HepG2 (cell line): ENCODE measurements around the gene UBE2O. TPM values are rescaled to one million over a fixed set of nuclear protein-coding genes. Genes with fewer than 3 reads are reported as not detected.
A peak's percentile ranks its signal among the peaks of the same experiment; 100 is the strongest.

Experiments used
- BRCA1 ChIP-seq: sonication (generic); formaldehyde crosslinking; IDR thresholded peaks from 2 replicates; pipeline ENCODE4 v1.4.0; 2020; ENCODE audit warnings: missing genetic modification reagents
- ELF4 ChIP-seq: sonication (generic); formaldehyde crosslinking; IDR thresholded peaks from 2 replicates; pipeline ENCODE4 v1.5.0; 2020; ENCODE audit warnings: missing genetic modification reagents, mild to moderate bottlenecking, moderate library complexity, borderline replicate concordance
- HDAC1 ChIP-seq: sonication (generic); formaldehyde crosslinking; IDR thresholded peaks from 2 replicates; pipeline ENCODE4 v1.5.1; 2020; ENCODE audit warnings: mild to moderate bottlenecking, missing genetic modification reagents
- POLR2AphosphoS5 ChIP-seq: IDR thresholded peaks from 2 replicates; pipeline ENCODE4 v1.6.1; 2012; ENCODE audit warnings: low read depth, low read length
- RBM22 ChIP-seq: fragments of 200-400 bp; formaldehyde crosslinking; optimal IDR thresholded peaks from 2 replicates; pipeline ENCODE3; 2017; ENCODE audit warnings: mild to moderate bottlenecking, low read length, moderate library complexity
- SIN3A ChIP-seq: IDR thresholded peaks from 2 replicates; pipeline ENCODE4 v1.6.1; 2011; ENCODE audit warnings: low read depth, mild to moderate bottlenecking, control low read depth, low read length, borderline replicate concordance
- THAP9 ChIP-seq: sonication (generic); formaldehyde crosslinking; IDR thresholded peaks from 2 replicates; pipeline ENCODE4; 2020; ENCODE audit warnings: missing genetic modification reagents, mild to moderate bottlenecking, borderline replicate concordance
- ZMYM4 ChIP-seq: sonication (generic); formaldehyde crosslinking; IDR thresholded peaks from 2 replicates; pipeline ENCODE4 v1.8.1; 2023; ENCODE audit warnings: mild to moderate bottlenecking, missing genetic modification reagents
- ZNF407 ChIP-seq: sonication (generic); formaldehyde crosslinking; IDR thresholded peaks from one replicate; pipeline ENCODE4 v1.5.1; 2020; ENCODE audit warnings: mild to moderate bottlenecking, missing genetic modification reagents; ENCODE audit errors: not compliant biosample characterization
- ZNF567 ChIP-seq: sonication (generic); formaldehyde crosslinking; IDR thresholded peaks from 2 replicates; pipeline ENCODE4 v1.8.1; 2023; ENCODE audit warnings: mild to moderate bottlenecking, missing genetic modification reagents, borderline replicate concordance
- ZNF670 ChIP-seq: sonication (generic); formaldehyde crosslinking; IDR thresholded peaks from 2 replicates; pipeline ENCODE4 v1.8.0; 2022; ENCODE audit warnings: mild to moderate bottlenecking, missing genetic modification reagents, borderline replicate concordance
- ZSCAN20 ChIP-seq: sonication (generic); formaldehyde crosslinking; IDR thresholded peaks from 2 replicates; pipeline ENCODE4 v1.4.0; 2020; ENCODE audit warnings: missing genetic modification reagents, mild to moderate bottlenecking, borderline replicate concordance
- polyA plus RNA-seq, 8 experiments: library from polyadenylated mRNA; depleted of rRNA in 3 of 8; stranded (reverse) in 7 of 8; unstranded in 1 of 8; fragments of >200 nt; fragmentation: Illumina TruSeq in 4 of 8; extraction: Trizol in 4 of 8; gene quantifications; 2 replicates each; pipeline versions ENCODE4 v1.2.1 to v1.2.3, GENCODE V29; 2011 to 2016; ENCODE audit warnings: low read depth in 4 of 8, missing spikeins in 1 of 8, mixed read lengths in 1 of 8; ENCODE audit not compliant: insufficient read depth in 1 of 8
- total RNA-seq, 5 experiments: library from RNA; depleted of rRNA; stranded (reverse); fragments of >200 nt; fragmentation: Illumina TruSeq; extraction: Trizol; gene quantifications; 2 replicates each; pipeline ENCODE4 v1.2.3, GENCODE V29; 2016; ENCODE audit warnings: low read depth in 1 of 5
- TF ChIP-seq, protein P1 (sequence below): sonication (generic); formaldehyde crosslinking; IDR thresholded peaks from 2 replicates; pipeline ENCODE4 v1.5.1; 2020; ENCODE audit warnings: missing genetic modification reagents, mild to moderate bottlenecking, borderline replicate concordance

Gene UBE2O
- total and polyA plus RNA-seq, 2 of the 13 experiments (the other 11 are each of a cell fraction or from before 2014, with no cell fraction given): 21.5 to 23.5 TPM

DNA sequence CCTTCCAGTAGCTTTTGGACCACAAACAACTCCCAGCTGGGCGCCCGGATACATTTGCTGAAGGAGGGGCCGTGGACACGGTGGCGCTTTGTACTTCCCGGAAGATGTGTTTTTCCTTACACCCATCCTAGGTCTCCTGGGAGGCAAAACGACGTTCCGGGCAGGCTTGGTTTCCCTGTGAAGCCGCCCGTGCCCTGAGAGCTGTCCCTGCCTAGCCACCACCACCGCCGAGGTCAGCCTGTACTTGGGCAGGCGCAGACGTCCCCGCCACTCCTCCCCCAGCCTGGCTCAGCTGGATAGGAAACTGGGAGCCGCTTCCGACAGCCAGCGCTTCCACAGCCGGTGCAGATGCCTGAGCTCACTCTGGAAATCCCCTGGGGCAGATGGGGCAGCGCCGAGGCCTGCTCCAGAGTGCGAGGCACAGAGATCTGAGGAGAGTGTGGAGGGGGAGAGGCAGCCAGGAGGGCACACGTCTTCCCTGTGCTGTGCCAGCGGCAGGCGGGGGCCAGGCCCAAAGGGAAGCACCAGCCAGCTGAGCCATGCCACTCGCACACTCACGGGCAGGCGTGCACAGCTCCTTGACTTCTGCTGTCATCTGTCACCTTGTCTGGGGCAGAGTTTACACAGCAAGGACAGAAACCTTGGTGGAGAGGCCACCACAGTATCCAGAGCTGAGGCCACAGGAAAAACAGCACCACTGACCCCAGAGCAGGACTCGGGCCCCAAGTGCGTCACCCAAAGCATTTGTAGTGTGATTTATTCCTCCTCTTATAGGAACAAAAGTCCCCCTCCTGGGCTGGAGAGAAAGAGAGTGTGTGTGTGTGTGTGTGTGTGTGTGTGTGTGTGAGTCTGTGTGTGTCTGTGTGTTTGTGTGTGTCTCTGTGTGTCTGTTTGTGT is 45.3 kb upstream of the UBE2O start (continued):
- TF ChIP-seq ZNF567 (CRISPR knock-in tag) (no peak), RBM22 (no peak), ZNF407 (CRISPR knock-in tag) (no peak), ELF4 (CRISPR knock-in tag) (no peak; the same call in 1 of the 2 replicates), HDAC1 (CRISPR knock-in tag) (peak; percentile 91), BRCA1 (no peak), ZNF670 (CRISPR knock-in tag) (peak; percentile 89; the same call in 1 of the 2 replicates), ZMYM4 (CRISPR knock-in tag) (peak; percentile 52; the same call in 1 of the 2 replicates), THAP9 (CRISPR knock-in tag) (peak; percentile 78), POLR2AphosphoS5 (0 out of 2 replicates have a peak, but pooled peaks have one; percentile 29), SIN3A (peak; percentile 67; the same call in 1 of the 2 replicates), ZSCAN20 (no peak)
- TF ChIP-seq, protein P1, sequence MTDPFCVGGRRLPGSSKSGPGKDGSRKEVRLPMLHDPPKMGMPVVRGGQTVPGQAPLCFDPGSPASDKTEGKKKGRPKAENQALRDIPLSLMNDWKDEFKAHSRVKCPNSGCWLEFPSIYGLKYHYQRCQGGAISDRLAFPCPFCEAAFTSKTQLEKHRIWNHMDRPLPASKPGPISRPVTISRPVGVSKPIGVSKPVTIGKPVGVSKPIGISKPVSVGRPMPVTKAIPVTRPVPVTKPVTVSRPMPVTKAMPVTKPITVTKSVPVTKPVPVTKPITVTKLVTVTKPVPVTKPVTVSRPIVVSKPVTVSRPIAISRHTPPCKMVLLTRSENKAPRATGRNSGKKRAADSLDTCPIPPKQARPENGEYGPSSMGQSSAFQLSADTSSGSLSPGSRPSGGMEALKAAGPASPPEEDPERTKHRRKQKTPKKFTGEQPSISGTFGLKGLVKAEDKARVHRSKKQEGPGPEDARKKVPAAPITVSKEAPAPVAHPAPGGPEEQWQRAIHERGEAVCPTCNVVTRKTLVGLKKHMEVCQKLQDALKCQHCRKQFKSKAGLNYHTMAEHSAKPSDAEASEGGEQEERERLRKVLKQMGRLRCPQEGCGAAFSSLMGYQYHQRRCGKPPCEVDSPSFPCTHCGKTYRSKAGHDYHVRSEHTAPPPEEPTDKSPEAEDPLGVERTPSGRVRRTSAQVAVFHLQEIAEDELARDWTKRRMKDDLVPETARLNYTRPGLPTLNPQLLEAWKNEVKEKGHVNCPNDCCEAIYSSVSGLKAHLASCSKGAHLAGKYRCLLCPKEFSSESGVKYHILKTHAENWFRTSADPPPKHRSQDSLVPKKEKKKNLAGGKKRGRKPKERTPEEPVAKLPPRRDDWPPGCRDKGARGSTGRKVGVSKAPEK (CRISPR knock-in tag): 0 out of 2 replicates have a peak, but pooled peaks have one; percentile 67
